Right atrium auricular region (tissue), 2 donors: ENCODE measurements around the gene XKR8. TPM values are rescaled to one million over a fixed set of nuclear protein-coding genes. Genes with fewer than 3 reads are reported as not detected.

ENCODE experiments used
- DNase-seq: peaks from one replicate; pipeline ENCODE4 v3.0.0-alpha.2; 2019; ENCODE audit warnings: low spot score
- H3K27ac ChIP-seq, 2 donors: fragments of 200-600 bp; sonication (generic); 1 replicate in 1 of 2; 2 replicates in 1 of 2; pipeline ENCODE4 v1.5.1; 2016 to 2019
- H3K27me3 ChIP-seq, 2 donors: fragments of 200-600 bp; sonication (generic); one replicate each; pipeline versions ENCODE4 v1.5.1 to v1.6.0; 2017 to 2019
- H3K36me3 ChIP-seq: fragments of 200-600 bp; sonication (generic); one replicate; pipeline ENCODE4 v1.5.1; 2016
- H3K4me1 ChIP-seq, 2 donors: fragments of 200-600 bp; sonication (generic); one replicate each; pipeline versions ENCODE4 v1.5.1 to v1.6.0; 2017 to 2019
- H3K4me3 ChIP-seq, 2 donors: fragments of 200-600 bp; sonication (generic); 1 replicate in 1 of 2; 2 replicates in 1 of 2; pipeline ENCODE4 v1.5.1; 2017 to 2019; ENCODE audit warnings: mild to moderate bottlenecking in 1 of 2, moderate library complexity in 1 of 2
- H3K9me3 ChIP-seq, 2 donors: fragments of 200-600 bp; sonication (generic); one replicate each; pipeline ENCODE4 v1.5.1; 2019
- total RNA-seq, 2 donors: library from RNA; depleted of rRNA; stranded (reverse); fragments of >200 nt; gene quantifications; one replicate each; pipeline ENCODE4 v1.1.0, GENCODE V29; 2016
- TF ChIP-seq, protein P1 (sequence below), 2 donors: fragments of 200-600 bp; sonication (generic); IDR thresholded peaks; one replicate each; pipeline ENCODE4 v1.5.1; 2019; ENCODE audit warnings: antibody characterized with exemption in 2 of 2

Gene XKR8
- total RNA-seq, 2 donors from 2014 or later, result 6.8 to 10.8 TPM

DNA sequence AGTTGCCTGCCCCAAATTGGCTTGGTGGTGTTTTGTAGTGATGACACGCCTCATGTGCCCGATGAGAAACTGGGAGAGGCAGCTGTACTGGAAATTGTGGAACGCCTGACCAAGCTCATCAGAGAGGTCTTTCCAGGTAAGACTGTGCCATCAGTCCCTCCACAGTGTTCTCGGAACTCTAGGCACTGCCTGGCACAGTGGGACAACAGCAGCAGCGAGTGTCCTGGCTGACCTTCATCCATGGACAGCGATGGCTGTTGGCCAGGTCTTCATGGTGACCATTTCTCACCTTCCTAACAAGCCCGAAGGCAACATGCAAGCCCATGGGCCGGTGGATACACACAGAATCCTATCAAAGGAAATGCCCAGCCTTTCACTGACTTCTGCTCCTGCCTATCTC is 10.7 kb upstream of the XKR8 start:
- Histone ChIP-seq H3K4me3 (no peak overlapping the region), H3K4me1 (peaks cover 0 to 7% of the 10 kb centered on the region in 2 donors), H3K27ac (no peak overlapping the region), H3K9me3 (no peaks in the 10 kb centered on the region), H3K27me3 (no peaks in the 10 kb centered on the region), H3K36me3 (no peaks in the 10 kb centered on the region)
- TF ChIP-seq, protein P1, sequence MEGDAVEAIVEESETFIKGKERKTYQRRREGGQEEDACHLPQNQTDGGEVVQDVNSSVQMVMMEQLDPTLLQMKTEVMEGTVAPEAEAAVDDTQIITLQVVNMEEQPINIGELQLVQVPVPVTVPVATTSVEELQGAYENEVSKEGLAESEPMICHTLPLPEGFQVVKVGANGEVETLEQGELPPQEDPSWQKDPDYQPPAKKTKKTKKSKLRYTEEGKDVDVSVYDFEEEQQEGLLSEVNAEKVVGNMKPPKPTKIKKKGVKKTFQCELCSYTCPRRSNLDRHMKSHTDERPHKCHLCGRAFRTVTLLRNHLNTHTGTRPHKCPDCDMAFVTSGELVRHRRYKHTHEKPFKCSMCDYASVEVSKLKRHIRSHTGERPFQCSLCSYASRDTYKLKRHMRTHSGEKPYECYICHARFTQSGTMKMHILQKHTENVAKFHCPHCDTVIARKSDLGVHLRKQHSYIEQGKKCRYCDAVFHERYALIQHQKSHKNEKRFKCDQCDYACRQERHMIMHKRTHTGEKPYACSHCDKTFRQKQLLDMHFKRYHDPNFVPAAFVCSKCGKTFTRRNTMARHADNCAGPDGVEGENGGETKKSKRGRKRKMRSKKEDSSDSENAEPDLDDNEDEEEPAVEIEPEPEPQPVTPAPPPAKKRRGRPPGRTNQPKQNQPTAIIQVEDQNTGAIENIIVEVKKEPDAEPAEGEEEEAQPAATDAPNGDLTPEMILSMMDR (IDR thresholded peaks at IDR 0.05), result no peak
- no peak for DNase-seq

DNA sequence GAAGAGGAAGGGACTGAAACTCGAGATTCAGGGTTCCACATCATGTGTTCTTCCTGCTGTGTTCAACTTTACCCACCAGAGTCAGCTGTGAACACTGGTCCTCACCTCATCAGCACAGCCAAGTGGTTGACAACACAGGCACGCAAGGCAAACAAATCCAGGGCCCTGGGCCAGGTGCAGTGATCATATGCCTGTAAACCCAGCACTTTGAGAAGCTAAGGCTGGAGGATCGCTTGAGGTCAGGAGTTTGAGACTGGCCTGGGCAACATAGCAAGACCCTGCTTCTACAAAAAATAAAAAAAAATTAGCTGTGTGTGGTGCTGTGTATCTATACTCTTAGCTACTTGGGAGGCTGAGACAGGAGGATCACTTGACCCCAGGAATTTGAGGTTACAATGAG is 8.4 kb upstream of the XKR8 start:
- H3K4me1 ChIP-seq, result peaks cover 0 to 7% of the 10 kb centered on the region in 2 donors
- no peak for DNase-seq
- no peak overlapping the region for H3K27ac ChIP-seq
- TF ChIP-seq, protein P1 (IDR thresholded peaks at IDR 0.05), result no peak
- no peaks in the 10 kb centered on the region for H3K36me3 ChIP-seq
- H3K9me3 ChIP-seq, result no peaks in the 10 kb centered on the region
- no peaks in the 10 kb centered on the region for H3K27me3 ChIP-seq
- H3K4me3 ChIP-seq, result no peak overlapping the region

DNA sequence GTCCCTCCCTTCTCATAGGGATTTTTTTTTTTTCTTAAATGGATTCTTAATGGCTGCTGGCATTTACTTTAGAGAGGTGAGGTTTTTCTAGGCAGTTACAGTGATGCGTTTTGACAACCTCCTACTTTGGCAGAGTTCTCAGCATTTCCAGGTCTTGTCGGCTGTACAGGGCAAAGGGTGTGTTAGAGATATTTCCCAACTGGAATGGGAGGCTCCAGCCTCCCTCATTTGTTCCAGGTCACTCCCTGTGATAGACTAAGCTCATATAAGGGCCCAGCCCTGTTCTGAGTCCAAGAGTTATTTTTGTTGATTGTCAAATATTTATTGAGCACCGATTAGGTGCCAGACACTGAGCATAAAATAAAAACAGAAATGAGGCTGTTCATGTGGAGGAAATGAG is 7.6 kb upstream of the XKR8 start:
- TF ChIP-seq, protein P1 (IDR thresholded peaks at IDR 0.05), result no peak
- Histone ChIP-seq H3K27ac (no peak overlapping the region), H3K36me3 (no peaks in the 10 kb centered on the region), H3K27me3 (no peaks in the 10 kb centered on the region), H3K4me1 (peaks cover 0 to 7% of the 10 kb centered on the region in 2 donors), H3K9me3 (no peaks in the 10 kb centered on the region), H3K4me3 (no peak overlapping the region)
- DNase-seq, result no peak

DNA sequence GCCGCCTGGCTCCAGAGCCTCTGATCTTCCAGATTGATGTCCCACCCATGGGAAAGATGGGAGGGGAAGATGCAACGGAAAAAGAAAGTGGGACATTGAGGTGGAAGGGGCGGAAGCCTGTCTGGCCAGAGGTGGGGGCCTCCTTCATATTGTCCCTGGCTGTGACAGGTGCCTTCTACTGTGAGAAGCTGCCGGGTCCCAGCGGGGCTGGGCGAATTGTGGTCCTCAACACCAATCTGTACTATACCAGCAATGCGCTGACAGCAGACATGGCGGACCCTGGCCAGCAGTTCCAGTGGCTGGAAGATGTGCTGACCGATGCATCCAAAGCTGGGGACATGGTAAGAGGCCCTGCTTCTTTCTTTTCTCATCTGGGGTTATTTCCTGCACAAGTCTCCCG is 5.6 kb upstream of the XKR8 start:
- TF ChIP-seq, protein P1 (IDR thresholded peaks at IDR 0.05), result no peak
- Histone ChIP-seq H3K27me3 (no peaks in the 10 kb centered on the region), H3K9me3 (no peaks in the 10 kb centered on the region), H3K4me1 (peaks cover 0 to 7% of the 10 kb centered on the region in 2 donors), H3K36me3 (no peaks in the 10 kb centered on the region), H3K4me3 (no peak overlapping the region), H3K27ac (no peak overlapping the region)
- no peak for DNase-seq

DNA sequence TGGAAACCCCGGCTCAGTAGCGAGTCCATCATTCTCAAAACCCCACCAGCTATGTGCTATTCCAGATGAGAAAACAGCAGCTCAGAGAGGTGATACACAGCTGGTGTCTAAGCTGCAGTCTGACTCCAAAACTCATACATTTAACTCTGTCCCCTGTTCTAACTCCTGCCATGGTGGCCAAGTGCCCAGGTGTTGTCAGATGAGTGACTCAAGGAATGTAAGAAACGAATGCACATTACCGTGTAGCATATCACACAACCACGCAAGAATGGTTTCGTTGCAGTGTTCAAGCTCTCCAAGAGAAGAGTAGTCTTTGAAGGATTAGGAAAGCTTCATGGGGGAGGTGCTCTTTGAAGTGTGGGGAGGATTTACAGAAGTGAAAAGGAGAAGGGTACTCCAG is 4.7 kb upstream of the XKR8 start:
- Histone ChIP-seq H3K4me3 (no peak overlapping the region), H3K36me3 (no peaks in the 10 kb centered on the region), H3K27ac (no peak overlapping the region), H3K27me3 (no peaks in the 10 kb centered on the region), H3K9me3 (no peaks in the 10 kb centered on the region), H3K4me1 (peaks cover 0 to 6% of the 10 kb centered on the region in 2 donors)
- DNase-seq, result no peak
- TF ChIP-seq, protein P1 (IDR thresholded peaks at IDR 0.05), result no peak

DNA sequence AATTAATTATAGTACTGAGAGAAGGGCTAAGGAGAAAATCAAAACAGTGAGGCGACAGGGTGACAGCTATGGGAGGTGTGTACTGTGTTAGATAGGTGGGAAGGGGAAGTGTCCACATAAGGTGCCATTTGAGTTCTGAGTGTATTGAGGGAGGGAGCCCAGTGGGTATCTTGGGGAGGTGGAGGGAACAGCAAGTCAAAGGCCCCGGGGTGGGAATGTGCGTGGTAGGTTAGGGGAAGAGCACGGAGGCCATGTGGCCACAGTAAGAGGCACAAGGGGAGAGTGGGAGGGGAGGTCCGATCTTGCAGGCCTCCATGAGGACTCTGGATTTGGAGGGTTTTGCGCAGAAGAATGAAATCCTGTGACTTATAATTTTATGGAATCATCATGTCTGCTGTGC is 3.0 kb upstream of the XKR8 start:
- Histone ChIP-seq H3K4me1 (peaks cover 0 to 23% of the 10 kb centered on the region in 2 donors), H3K27ac (no peak overlapping the region), H3K9me3 (no peaks in the 10 kb centered on the region), H3K27me3 (no peaks in the 10 kb centered on the region), H3K36me3 (no peaks in the 10 kb centered on the region), H3K4me3 (no peak overlapping the region)
- TF ChIP-seq, protein P1 (IDR thresholded peaks at IDR 0.05), result no peak
- no peak for DNase-seq
